ENCODE measurements around the gene NUSAP1.

NUSAP1 gene

GRCh38 chr15:41429003-41429890, 96.6 kb downstream of the NUSAP1 start:
- no peak overlapping the region for H3K4me3 ChIP-seq (ENCODE audit: low read depth, low read length)
- DNase-seq (ENCODE audit: low read depth): peak; percentile 38
- TF ChIP-seq CTCF (conservative IDR thresholded peaks at IDR 0.05; ENCODE audit: low read depth, low read length): no peak

Data from choroid plexus epithelial cell (primary cell).